PC-9 (cell line): ENCODE results near the gene TMCC1.

ENCODE experiments used
- EZH2 ChIP-seq: fragments of 200-600 bp; sonication (generic); IDR thresholded peaks from 2 replicates; pipeline ENCODE4 v1.8.0; 2017; ENCODE audit warnings: antibody characterized with exemption, low read depth
- TF ChIP-seq, protein P1 (sequence below): fragments of 200-600 bp; sonication (generic); conservative IDR thresholded peaks from 2 replicates; pipeline ENCODE4 v1.6.1; 2017; ENCODE audit warnings: mixed run types, antibody characterized with exemption, mild to moderate bottlenecking, moderate library complexity

DNA sequence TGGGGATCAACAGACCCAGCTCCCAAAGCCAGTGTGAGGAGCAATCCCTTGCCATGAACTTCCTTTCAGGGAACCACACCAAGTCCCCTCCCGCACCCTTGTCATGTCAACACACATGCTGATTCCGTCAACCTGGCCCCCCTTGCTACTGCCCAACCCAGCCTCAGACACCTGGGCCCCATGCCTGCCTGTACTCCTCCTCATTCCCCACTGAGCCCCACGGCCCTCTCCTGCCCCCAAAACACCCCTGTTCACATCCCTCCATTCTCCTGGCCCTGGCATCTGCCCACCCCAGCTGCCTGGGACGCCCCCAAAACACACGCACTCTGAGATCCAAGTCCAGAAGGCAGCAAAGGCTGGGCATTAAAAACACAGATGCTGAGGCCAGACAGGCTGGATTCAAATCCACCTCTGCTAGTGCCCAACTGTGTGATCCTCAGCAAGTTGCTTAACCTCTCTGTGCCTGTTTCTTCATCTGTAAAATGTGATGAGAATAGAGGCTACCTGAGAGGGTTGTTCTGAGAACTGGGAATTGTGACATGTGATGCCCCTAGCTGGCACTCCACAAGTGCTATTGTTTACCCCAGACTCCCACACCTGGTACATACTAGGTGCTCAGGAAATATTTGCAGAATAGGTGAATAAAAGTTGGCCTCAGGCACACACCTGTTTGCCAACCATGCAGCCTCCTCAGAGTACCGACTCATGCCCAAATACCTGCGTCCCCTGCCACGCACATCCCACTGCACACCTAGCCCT, 289.3 kb downstream of the TMCC1 start:
- TF ChIP-seq, protein P1, sequence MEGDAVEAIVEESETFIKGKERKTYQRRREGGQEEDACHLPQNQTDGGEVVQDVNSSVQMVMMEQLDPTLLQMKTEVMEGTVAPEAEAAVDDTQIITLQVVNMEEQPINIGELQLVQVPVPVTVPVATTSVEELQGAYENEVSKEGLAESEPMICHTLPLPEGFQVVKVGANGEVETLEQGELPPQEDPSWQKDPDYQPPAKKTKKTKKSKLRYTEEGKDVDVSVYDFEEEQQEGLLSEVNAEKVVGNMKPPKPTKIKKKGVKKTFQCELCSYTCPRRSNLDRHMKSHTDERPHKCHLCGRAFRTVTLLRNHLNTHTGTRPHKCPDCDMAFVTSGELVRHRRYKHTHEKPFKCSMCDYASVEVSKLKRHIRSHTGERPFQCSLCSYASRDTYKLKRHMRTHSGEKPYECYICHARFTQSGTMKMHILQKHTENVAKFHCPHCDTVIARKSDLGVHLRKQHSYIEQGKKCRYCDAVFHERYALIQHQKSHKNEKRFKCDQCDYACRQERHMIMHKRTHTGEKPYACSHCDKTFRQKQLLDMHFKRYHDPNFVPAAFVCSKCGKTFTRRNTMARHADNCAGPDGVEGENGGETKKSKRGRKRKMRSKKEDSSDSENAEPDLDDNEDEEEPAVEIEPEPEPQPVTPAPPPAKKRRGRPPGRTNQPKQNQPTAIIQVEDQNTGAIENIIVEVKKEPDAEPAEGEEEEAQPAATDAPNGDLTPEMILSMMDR = no peak
- TF ChIP-seq EZH2 = no peak
